ENCODE data around the gene FADS6.

DNA sequence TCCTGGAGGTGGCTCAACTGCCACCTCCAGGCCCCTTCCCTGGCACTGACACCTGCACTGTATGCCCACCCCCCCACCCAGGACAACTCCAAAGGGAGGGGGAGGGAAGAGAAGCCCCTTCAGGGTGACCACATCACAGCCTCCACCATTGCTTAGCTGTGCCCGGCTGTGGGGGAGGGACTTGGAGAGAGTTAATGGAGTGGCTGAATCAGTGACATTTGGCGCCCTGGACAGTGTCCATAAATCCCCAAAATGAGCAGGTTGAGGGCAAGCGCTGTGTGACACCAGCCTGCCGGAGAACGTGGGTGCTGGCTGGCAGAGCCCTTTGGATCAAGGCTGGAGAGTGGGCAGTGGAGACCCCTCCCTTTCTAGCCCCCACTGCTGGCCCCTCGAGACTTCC, 28.7 kb upstream of the FADS6 start:
- TF ChIP-seq, protein P1, sequence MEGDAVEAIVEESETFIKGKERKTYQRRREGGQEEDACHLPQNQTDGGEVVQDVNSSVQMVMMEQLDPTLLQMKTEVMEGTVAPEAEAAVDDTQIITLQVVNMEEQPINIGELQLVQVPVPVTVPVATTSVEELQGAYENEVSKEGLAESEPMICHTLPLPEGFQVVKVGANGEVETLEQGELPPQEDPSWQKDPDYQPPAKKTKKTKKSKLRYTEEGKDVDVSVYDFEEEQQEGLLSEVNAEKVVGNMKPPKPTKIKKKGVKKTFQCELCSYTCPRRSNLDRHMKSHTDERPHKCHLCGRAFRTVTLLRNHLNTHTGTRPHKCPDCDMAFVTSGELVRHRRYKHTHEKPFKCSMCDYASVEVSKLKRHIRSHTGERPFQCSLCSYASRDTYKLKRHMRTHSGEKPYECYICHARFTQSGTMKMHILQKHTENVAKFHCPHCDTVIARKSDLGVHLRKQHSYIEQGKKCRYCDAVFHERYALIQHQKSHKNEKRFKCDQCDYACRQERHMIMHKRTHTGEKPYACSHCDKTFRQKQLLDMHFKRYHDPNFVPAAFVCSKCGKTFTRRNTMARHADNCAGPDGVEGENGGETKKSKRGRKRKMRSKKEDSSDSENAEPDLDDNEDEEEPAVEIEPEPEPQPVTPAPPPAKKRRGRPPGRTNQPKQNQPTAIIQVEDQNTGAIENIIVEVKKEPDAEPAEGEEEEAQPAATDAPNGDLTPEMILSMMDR (IDR thresholded peaks at IDR 0.05) = no peak
- TF ChIP-seq POLR2AphosphoS5 (IDR thresholded peaks at IDR 0.05; ENCODE audit: low read depth, low read length) = no peak
- TF ChIP-seq, protein P2, sequence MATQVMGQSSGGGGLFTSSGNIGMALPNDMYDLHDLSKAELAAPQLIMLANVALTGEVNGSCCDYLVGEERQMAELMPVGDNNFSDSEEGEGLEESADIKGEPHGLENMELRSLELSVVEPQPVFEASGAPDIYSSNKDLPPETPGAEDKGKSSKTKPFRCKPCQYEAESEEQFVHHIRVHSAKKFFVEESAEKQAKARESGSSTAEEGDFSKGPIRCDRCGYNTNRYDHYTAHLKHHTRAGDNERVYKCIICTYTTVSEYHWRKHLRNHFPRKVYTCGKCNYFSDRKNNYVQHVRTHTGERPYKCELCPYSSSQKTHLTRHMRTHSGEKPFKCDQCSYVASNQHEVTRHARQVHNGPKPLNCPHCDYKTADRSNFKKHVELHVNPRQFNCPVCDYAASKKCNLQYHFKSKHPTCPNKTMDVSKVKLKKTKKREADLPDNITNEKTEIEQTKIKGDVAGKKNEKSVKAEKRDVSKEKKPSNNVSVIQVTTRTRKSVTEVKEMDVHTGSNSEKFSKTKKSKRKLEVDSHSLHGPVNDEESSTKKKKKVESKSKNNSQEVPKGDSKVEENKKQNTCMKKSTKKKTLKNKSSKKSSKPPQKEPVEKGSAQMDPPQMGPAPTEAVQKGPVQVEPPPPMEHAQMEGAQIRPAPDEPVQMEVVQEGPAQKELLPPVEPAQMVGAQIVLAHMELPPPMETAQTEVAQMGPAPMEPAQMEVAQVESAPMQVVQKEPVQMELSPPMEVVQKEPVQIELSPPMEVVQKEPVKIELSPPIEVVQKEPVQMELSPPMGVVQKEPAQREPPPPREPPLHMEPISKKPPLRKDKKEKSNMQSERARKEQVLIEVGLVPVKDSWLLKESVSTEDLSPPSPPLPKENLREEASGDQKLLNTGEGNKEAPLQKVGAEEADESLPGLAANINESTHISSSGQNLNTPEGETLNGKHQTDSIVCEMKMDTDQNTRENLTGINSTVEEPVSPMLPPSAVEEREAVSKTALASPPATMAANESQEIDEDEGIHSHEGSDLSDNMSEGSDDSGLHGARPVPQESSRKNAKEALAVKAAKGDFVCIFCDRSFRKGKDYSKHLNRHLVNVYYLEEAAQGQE (IDR thresholded peaks at IDR 0.05; ENCODE audit: insufficient read depth in 1 of 2, low read depth in 2 of 2, low read length in 1 of 2) = no peak

All from Panc1 (cell line).